Calu3 (cell line): Measurements from ENCODE around the gene SOHLH1. TPM values are rescaled to one million over a fixed set of nuclear protein-coding genes. Genes with fewer than 3 reads are reported as not detected.

Experiments
- BruUV-seq: library from RNA; stranded (reverse); fragments of 400-500 nt; replicated peaks from 2 replicates; lab custom pipeline; 2021; lab: Mats Ljungman, UMichigan
- CTCF ChIA-PET: fragments of 300-600 bp; sonication (Branson Sonifier 250); formaldehyde crosslinking; loops from one replicate; lab custom pipeline; 2022; ENCODE audit warnings: antibody characterized with exemption; lab: Charles Lee
- DNase-seq: peaks from one replicate; pipeline ENCODE4 v3.0.0; 2022
- H3K27ac Mint-ChIP-seq: one replicate; pipeline ENCODE4 v1.8.0; 2022; ENCODE audit warnings: mixed read lengths; ENCODE audit not compliant: unreplicated experiment
- H3K27me3 Mint-ChIP-seq: one replicate; pipeline ENCODE4 v1.8.0; 2022; ENCODE audit warnings: mixed read lengths; ENCODE audit not compliant: unreplicated experiment
- H3K36me3 Mint-ChIP-seq: one replicate; pipeline ENCODE4 v1.8.0; 2022; ENCODE audit warnings: mild to moderate bottlenecking, moderate library complexity, mixed read lengths; ENCODE audit not compliant: insufficient read depth, unreplicated experiment
- H3K4me1 Mint-ChIP-seq: one replicate; pipeline ENCODE4 v1.8.0; 2022; ENCODE audit warnings: mild to moderate bottlenecking, low read depth, mixed read lengths; ENCODE audit not compliant: unreplicated experiment
- H3K4me3 Mint-ChIP-seq: one replicate; pipeline ENCODE4 v1.8.0; 2022; ENCODE audit warnings: mild to moderate bottlenecking, low read depth, moderate library complexity, mixed read lengths; ENCODE audit not compliant: unreplicated experiment
- H3K9me3 Mint-ChIP-seq: one replicate; pipeline ENCODE4 v1.8.0; 2022; ENCODE audit warnings: low read depth, mixed read lengths; ENCODE audit not compliant: unreplicated experiment
- CTCF ChIP-seq: fragments of 200-600 bp; IDR thresholded peaks from one replicate; pipeline ENCODE4 v1.8.0; 2022; ENCODE audit warnings: antibody characterized with exemption; ENCODE audit not compliant: unreplicated experiment
- intact Hi-C: fragments of 100-400 bp; cut with micrococcal nuclease; formaldehyde crosslinking; loops from one replicate; pipeline ENCODE4 v1.10.0; 2022; ENCODE audit not compliant: unreplicated experiment
- total RNA-seq: library from RNA; stranded (reverse); gene quantifications from 2 replicates; pipeline ENCODE4 v1.2.3, GENCODE V29; 2022

Gene SOHLH1
- total RNA-seq, 1 experiment from 2014 or later, result not detected

- Mint-ChIP-seq H3K27me3 (peaks cover 53% of the 10 kb centered on the region), H3K4me3 (no peak overlapping the region), H3K27ac (no peak overlapping the region), H3K36me3 (no peaks in the 10 kb centered on the region), H3K4me1 (no peaks in the 10 kb centered on the region), H3K9me3 (no peaks in the 10 kb centered on the region)
- no TSS peak for BruUV-seq
- TF ChIP-seq CTCF, result no peak
- intact Hi-C loops, result no loop called here
- CTCF ChIA-PET, result interaction anchor here (0.5 kb wide), 1 partner anchor 8 kb away, joined by 3 read pairs; no protein-coding TSS in a partner anchor
- DNase-seq, result no peak
Measured at GRCh38 chr9:135693771-135694170, 5.5 kb downstream of the SOHLH1 start.

GRCh38 chr9:135693265-135693664 lies 6.0 kb downstream of the SOHLH1 start:
- Mint-ChIP-seq H3K36me3 (no peaks in the 10 kb centered on the region), H3K27me3 (peaks cover 56% of the 10 kb centered on the region), H3K9me3 (no peaks in the 10 kb centered on the region), H3K4me1 (no peaks in the 10 kb centered on the region), H3K27ac (no peak overlapping the region), H3K4me3 (no peak overlapping the region)
- no peak for DNase-seq
- intact Hi-C loops, result no loop called here
- no TSS peak for BruUV-seq
- CTCF ChIA-PET, result no interaction called here
- no peak for TF ChIP-seq CTCF

GRCh38 chr9:135692410-135692809 lies 6.9 kb downstream of the SOHLH1 start:
- Mint-ChIP-seq H3K36me3 (no peaks in the 10 kb centered on the region), H3K27me3 (peaks cover 53% of the 10 kb centered on the region), H3K4me1 (no peaks in the 10 kb centered on the region), H3K9me3 (no peaks in the 10 kb centered on the region), H3K27ac (no peak overlapping the region), H3K4me3 (no peak overlapping the region)
- TF ChIP-seq CTCF, result no peak
- no TSS peak for BruUV-seq
- no peak for DNase-seq
- intact Hi-C loops, result no loop called here
- CTCF ChIA-PET, result no interaction called here

- no peak for DNase-seq
- peaks cover 41% of the 10 kb centered on the region for H3K27me3 Mint-ChIP-seq
- H3K9me3 Mint-ChIP-seq, result no peaks in the 10 kb centered on the region
- H3K4me3 Mint-ChIP-seq, result no peak overlapping the region
- intact Hi-C loops, result no loop called here
- CTCF ChIA-PET, result no interaction called here
- TF ChIP-seq CTCF, result no peak
- no peak overlapping the region for H3K27ac Mint-ChIP-seq
- no TSS peak for BruUV-seq
- no peaks in the 10 kb centered on the region for H3K36me3 Mint-ChIP-seq
- no peaks in the 10 kb centered on the region for H3K4me1 Mint-ChIP-seq
Measured at GRCh38 chr9:135690836-135691570, 8.3 kb downstream of the SOHLH1 start.
